HT1080 (cell line): Measurements from ENCODE around the gene RAMP1. TPM values are rescaled to one million over a fixed set of nuclear protein-coding genes. Genes with fewer than 3 reads are reported as not detected.
A peak's percentile ranks its signal among the peaks of the same experiment; 100 is the strongest.
"Not testable (repeated sequence)": the region's sequence is repeated elsewhere in the genome, so short reads cannot be mapped to it uniquely, and the experiment has no call there.

Experiments
- DNase-seq: peaks from one replicate; pipeline ENCODE4 v3.0.0-alpha.2; 2015; ENCODE audit warnings: low read depth
- total RNA-seq: library from RNA; depleted of rRNA; stranded (reverse); fragments of >200 nt; shearing (Covaris generic); gene quantifications from 2 replicates; pipeline ENCODE4 v1.2.3, GENCODE V29; 2014

The RAMP1 gene
- total RNA-seq, 1 experiment from 2014 or later: not detected

- no peak for DNase-seq
Observed at GRCh38 chr2:237863102-237863511, 3.7 kb downstream of the RAMP1 start.

GRCh38 chr2:237863689-237864443, 4.4 kb downstream of the RAMP1 start:
- no peak for DNase-seq

- DNase-seq: no peak
Observed at GRCh38 chr2:237864444-237864931, 5.1 kb downstream of the RAMP1 start.

GRCh38 chr2:237864940-237865622, 5.7 kb downstream of the RAMP1 start:
- peak; percentile 82 for DNase-seq

- DNase-seq: no peak
Observed at GRCh38 chr2:237865623-237866041, 6.2 kb downstream of the RAMP1 start.

- DNase-seq: peak; percentile 83
Observed at GRCh38 chr2:237866101-237866621, 6.7 kb downstream of the RAMP1 start.

GRCh38 chr2:237867465-237867864, 8.0 kb downstream of the RAMP1 start:
- no peak for DNase-seq

GRCh38 chr2:237868074-237868473, 8.7 kb downstream of the RAMP1 start:
- DNase-seq: not testable (repeated sequence)

GRCh38 chr2:237868631-237869342, 9.4 kb downstream of the RAMP1 start:
- DNase-seq: no peak

GRCh38 chr2:237869343-237870102, 10.1 kb downstream of the RAMP1 start:
- DNase-seq: no peak

- DNase-seq: no peak
Observed at GRCh38 chr2:237870126-237870525, 10.7 kb downstream of the RAMP1 start.

GRCh38 chr2:237870754-237871651, 11.6 kb downstream of the RAMP1 start:
- DNase-seq: no peak

GRCh38 chr2:237872178-237872887, 12.9 kb downstream of the RAMP1 start:
- DNase-seq: no peak

GRCh38 chr2:237873421-237873831, 14.0 kb downstream of the RAMP1 start:
- no peak for DNase-seq

- DNase-seq: no peak
Observed at GRCh38 chr2:237873897-237874551, 14.6 kb downstream of the RAMP1 start.

- DNase-seq: peak; percentile 74
Observed at GRCh38 chr2:237874585-237875161, 15.2 kb downstream of the RAMP1 start.

GRCh38 chr2:237875256-237876060, 16.0 kb downstream of the RAMP1 start:
- DNase-seq: no peak
